CD14-positive monocyte (primary cell): ENCODE results near the gene LAMP1. TPM values are rescaled to one million over a fixed set of nuclear protein-coding genes. Genes with fewer than 3 reads are reported as not detected.

Source experiments
- DNase-seq, 3 donors: peaks; one replicate each; pipeline ENCODE4 v3.0.0-alpha.2; 2011 to 2022
- H2AFZ ChIP-seq: 2 replicates; pipeline ENCODE4 v1.6.0; 2012; ENCODE audit warnings: mild to moderate bottlenecking, low read depth, low read length, inconsistent platforms; ENCODE audit not compliant: insufficient read depth, poor library complexity, severe bottlenecking
- H3K27ac ChIP-seq, 2 donors: 1 replicate in 1 of 2; 2 replicates in 1 of 2; pipeline ENCODE4 v1.5.1; 2012 to 2013; ENCODE audit warnings: low read length in 2 of 2, control low read depth in 1 of 2, inconsistent platforms in 1 of 2, low read depth in 1 of 2, mild to moderate bottlenecking in 1 of 2
- H3K27me3 ChIP-seq, 2 donors: one replicate each; pipeline versions ENCODE4 v1.6.0 to v1.6.1; 2011 to 2013; ENCODE audit warnings: low read length in 2 of 2; ENCODE audit not compliant: control insufficient read depth in 2 of 2, insufficient read depth in 2 of 2
- H3K36me3 ChIP-seq, 2 donors: replicated peaks in 1 of 2; 1 replicate in 1 of 2; 2 replicates in 1 of 2; pipeline versions ENCODE4 v1.5.1 to v1.6.1; 2012 to 2013; ENCODE audit warnings: low read length in 2 of 2, control low read depth in 1 of 2, inconsistent platforms in 1 of 2, mild to moderate bottlenecking in 1 of 2; ENCODE audit not compliant: insufficient read depth in 2 of 2, control insufficient read depth in 1 of 2
- H3K4me1 ChIP-seq, 2 donors: 1 replicate in 1 of 2; 2 replicates in 1 of 2; pipeline versions ENCODE4 v1.5.1 to v1.6.1; 2012 to 2013; ENCODE audit warnings: low read length in 2 of 2, control low read depth in 1 of 2, inconsistent platforms in 1 of 2, mild to moderate bottlenecking in 1 of 2, moderate library complexity in 1 of 2; ENCODE audit not compliant: insufficient read depth in 2 of 2, control insufficient read depth in 1 of 2
- H3K4me2 ChIP-seq: replicated peaks from 2 replicates; pipeline ENCODE3; 2012; ENCODE audit warnings: low read length, moderate library complexity, mild to moderate bottlenecking; ENCODE audit not compliant: poor library complexity, severe bottlenecking; ENCODE audit errors: extremely low read depth
- H3K4me3 ChIP-seq, 3 experiments: fragments of 200-600 bp in 1 of 3; sonication (generic) in 1 of 3; replicated peaks in 1 of 3; 1 replicate in 2 of 3; 2 replicates in 1 of 3; pipeline ENCODE4 v1.5.1; 2011 to 2013; ENCODE audit warnings: low read length in 3 of 3, mild to moderate bottlenecking in 3 of 3, control low read depth in 2 of 3, low read depth in 2 of 3, inconsistent platforms in 1 of 3, moderate library complexity in 1 of 3
- H3K79me2 ChIP-seq: 2 replicates; pipeline ENCODE4 v1.6.0; 2012; ENCODE audit warnings: mild to moderate bottlenecking, control low read depth, inconsistent platforms, low read length, moderate library complexity; ENCODE audit not compliant: insufficient read depth
- H3K9ac ChIP-seq: 2 replicates; pipeline ENCODE4 v1.6.0; 2017; ENCODE audit warnings: low read length, mild to moderate bottlenecking; ENCODE audit not compliant: insufficient read depth, poor library complexity, severe bottlenecking
- H3K9me3 ChIP-seq, 2 donors: replicated peaks in 1 of 2; 1 replicate in 1 of 2; 2 replicates in 1 of 2; pipeline versions ENCODE4 v1.5.1 to v1.6.1; 2012 to 2013; ENCODE audit warnings: low read length in 2 of 2, control low read depth in 1 of 2; ENCODE audit not compliant: control insufficient read depth in 1 of 2, insufficient read depth in 1 of 2
- H4K20me1 ChIP-seq: 2 replicates; pipeline ENCODE4 v1.6.0; 2012; ENCODE audit warnings: mild to moderate bottlenecking, low read length, control low read depth, moderate library complexity; ENCODE audit not compliant: insufficient read depth
- H3K27ac Mint-ChIP-seq, 7 donors: one replicate each; pipeline ENCODE4 v1.8.0; 2020; ENCODE audit warnings: mild to moderate bottlenecking in 7 of 7, mixed read lengths in 7 of 7, moderate library complexity in 6 of 7, inconsistent platforms in 2 of 7
- H3K27me3 Mint-ChIP-seq, 3 donors: one replicate each; pipeline ENCODE4 v1.8.0; 2021 to 2022; ENCODE audit warnings: low read depth in 3 of 3, mild to moderate bottlenecking in 3 of 3, mixed read lengths in 3 of 3, moderate library complexity in 3 of 3, inconsistent platforms in 1 of 3
- H3K36me3 Mint-ChIP-seq, 2 donors: one replicate each; pipeline ENCODE4 v1.8.0; 2020; ENCODE audit warnings: mixed read lengths in 2 of 2, inconsistent platforms in 1 of 2, mild to moderate bottlenecking in 1 of 2
- H3K4me1 Mint-ChIP-seq: one replicate; pipeline ENCODE4 v1.8.0; 2020; ENCODE audit warnings: mild to moderate bottlenecking, mixed read lengths
- H3K4me3 Mint-ChIP-seq, 2 donors: one replicate each; pipeline ENCODE4 v1.8.0; 2020; ENCODE audit warnings: mild to moderate bottlenecking in 2 of 2, mixed read lengths in 2 of 2, moderate library complexity in 1 of 2
- H3K9me3 Mint-ChIP-seq, 7 donors: one replicate each; pipeline ENCODE4 v1.8.0; 2020 to 2022; ENCODE audit warnings: mixed read lengths in 7 of 7, mild to moderate bottlenecking in 6 of 7, moderate library complexity in 6 of 7, inconsistent platforms in 2 of 7
- CTCF ChIP-seq: fragments of 200-600 bp; IDR thresholded peaks from one replicate; pipeline ENCODE4 v1.8.0; 2022; ENCODE audit warnings: antibody characterized with exemption, mild to moderate bottlenecking
- WGBS: methylation state at CpG from one replicate; pipeline ENCODE4 v1.1.5; 2013; ENCODE audit warnings: missing lambda C conversion rate; ENCODE audit not compliant: insufficient coverage; 5-methylcytosine and 5-hydroxymethylcytosine counted together
- intact Hi-C, 2 donors: fragments of 100-400 bp; cut with micrococcal nuclease; formaldehyde crosslinking; loops; one replicate each; pipeline versions ENCODE4 v1.15.0 to v1.15.1; 2023
- polyA plus RNA-seq, 3 donors: library from polyadenylated mRNA; depleted of rRNA in 1 of 3; unstranded in 2 of 3; stranded (reverse) in 1 of 3; fragments of 300-500 nt in 2 of 3; fragments of >200 nt in 1 of 3; fragmentation: Illumina TruSeq in 2 of 3; gene quantifications; 1 replicate in 2 of 3; 2 replicates in 1 of 3; pipeline ENCODE4 v1.2.3, GENCODE V29; 2012 to 2021

LAMP1 gene
- polyA plus RNA-seq, 3 donors = 22.0 to 122 (median 24.5) TPM

- peaks cover 39 to 55% (median 43%) of the 10 kb centered on the region in 3 donors for H3K27me3 Mint-ChIP-seq
- Histone ChIP-seq H3K79me2 (no peaks in the 10 kb centered on the region), H3K4me3 (no peak overlapping the region), H3K4me1 (peaks cover 5 to 6% of the 10 kb centered on the region in 2 donors), H3K36me3 (no peaks in the 10 kb centered on the region), H3K27me3 (peaks cover 17 to 44% of the 10 kb centered on the region in 2 donors), H3K4me2 (no peak overlapping the region), H3K9ac (no peak overlapping the region), H2AFZ (no peak overlapping the region), H3K9me3 (peaks cover 0 to 12% of the 10 kb centered on the region in 2 donors), H4K20me1 (no peaks in the 10 kb centered on the region), H3K27ac (no peak overlapping the region)
- TF ChIP-seq CTCF = no peak
- H3K4me3 Mint-ChIP-seq = no peak overlapping the region
- no peak overlapping the region for H3K27ac Mint-ChIP-seq
- intact Hi-C loops = no loop called here
- 92% methylated on average over 8 of the region's 9 CpGs for WGBS
- DNase-seq = no peak
- peaks cover 0 to 3% of the 10 kb centered on the region in 2 donors for H3K36me3 Mint-ChIP-seq
- peaks cover 0 to 25% (median 7%) of the 10 kb centered on the region in 7 donors for H3K9me3 Mint-ChIP-seq
- H3K4me1 Mint-ChIP-seq = peaks cover 4% of the 10 kb centered on the region
Measured at GRCh38 chr13:113365971-113366588, 69.0 kb downstream of the LAMP1 start.

GRCh38 chr13:113367020-113367560, 70.1 kb downstream of the LAMP1 start:
- TF ChIP-seq CTCF = no peak
- Mint-ChIP-seq H3K4me3 (no peak overlapping the region), H3K4me1 (peaks cover 4% of the 10 kb centered on the region), H3K36me3 (peaks cover 0 to 3% of the 10 kb centered on the region in 2 donors), H3K27ac (no peak overlapping the region), H3K27me3 (peaks cover 29 to 45% (median 33%) of the 10 kb centered on the region in 3 donors), H3K9me3 (peaks cover 0 to 25% (median 7%) of the 10 kb centered on the region in 7 donors)
- WGBS = 95% methylated on average over 11 of the region's 15 CpGs
- no peak for DNase-seq
- H4K20me1 ChIP-seq = no peaks in the 10 kb centered on the region
- H2AFZ ChIP-seq = no peak overlapping the region
- no peak overlapping the region for H3K27ac ChIP-seq
- H3K79me2 ChIP-seq = no peaks in the 10 kb centered on the region
- peaks cover 0 to 6% of the 10 kb centered on the region in 2 donors for H3K9me3 ChIP-seq
- no peak overlapping the region for H3K9ac ChIP-seq
- no peak overlapping the region for H3K4me2 ChIP-seq
- intact Hi-C loops = no loop called here
- no peaks in the 10 kb centered on the region for H3K36me3 ChIP-seq
- H3K4me1 ChIP-seq = peaks cover 5 to 6% of the 10 kb centered on the region in 2 donors
- H3K27me3 ChIP-seq = peaks cover 12 to 33% of the 10 kb centered on the region in 2 donors
- H3K4me3 ChIP-seq = no peak overlapping the region
